ENCODE measurements around the gene EIF2B5. TPM values are rescaled to one million over a fixed set of nuclear protein-coding genes. Genes with fewer than 3 reads are reported as not detected.
"Not testable (repeated sequence)": the region's sequence is repeated elsewhere in the genome, so short reads cannot be mapped to it uniquely, and the experiment has no call there.

The EIF2B5 gene
- total RNA-seq, 1 experiment from 2014 or later: 49.5 TPM

GRCh38 chr3:184155644-184156521 is 20.7 kb downstream of the EIF2B5 start:
- H3K4me3 ChIP-seq: peak overlapping the region; percentile 92
- H3K36me3 ChIP-seq: peaks cover 17% of the 10 kb centered on the region
- no peaks in the 10 kb centered on the region for H3K27me3 ChIP-seq (replicated peaks)
- peak overlapping the region; percentile 63; the same call in 1 of the 2 replicates for H3K27ac ChIP-seq
- H3K9me3 ChIP-seq (replicated peaks): no peaks in the 10 kb centered on the region
- DNase-seq (ENCODE audit: low read depth in 1 of 2, low spot score in 2 of 2): peak in 1 of 2 experiments; percentile 51
- H3K4me1 ChIP-seq (replicated peaks): peaks cover 35% of the 10 kb centered on the region

GRCh38 chr3:184156522-184156955 is 21.4 kb downstream of the EIF2B5 start:
- Histone ChIP-seq H3K36me3 (peaks cover 22% of the 10 kb centered on the region), H3K4me3 (peak overlapping the region; percentile 92), H3K27ac (no peak overlapping the region), H3K27me3 (replicated peaks) (no peaks in the 10 kb centered on the region), H3K4me1 (replicated peaks) (peaks cover 41% of the 10 kb centered on the region), H3K9me3 (replicated peaks) (no peaks in the 10 kb centered on the region)
- peak in 1 of 2 experiments; percentile 37 for DNase-seq (ENCODE audit: low read depth in 1 of 2, low spot score in 2 of 2)

DNA sequence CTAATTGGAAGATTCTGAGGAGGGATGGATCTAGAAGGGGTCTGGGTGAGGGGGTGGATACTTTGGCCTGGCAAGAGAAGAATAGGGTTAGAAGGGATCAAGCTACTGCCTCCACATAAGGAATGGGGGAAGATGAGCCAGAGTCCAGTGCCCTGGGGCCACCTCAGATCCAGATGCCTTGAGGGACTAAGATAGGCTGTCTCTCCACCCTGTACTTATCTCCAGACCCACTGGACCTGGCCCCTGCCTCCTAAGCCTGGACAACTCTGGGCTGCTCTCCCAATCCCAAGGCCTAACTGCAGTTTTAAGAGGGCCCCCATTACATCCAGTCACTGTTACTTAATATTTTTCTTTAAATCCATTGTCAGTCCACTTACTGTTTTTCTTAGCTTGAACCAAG is 22.0 kb downstream of the EIF2B5 start:
- H3K4me3 ChIP-seq: peak overlapping the region; percentile 92

GRCh38 chr3:184158404-184158803 is 23.2 kb downstream of the EIF2B5 start:
- no peaks in the 10 kb centered on the region for H3K9me3 ChIP-seq (replicated peaks)
- no peak for DNase-seq (ENCODE audit: low read depth in 1 of 2, low spot score in 2 of 2)
- no peaks in the 10 kb centered on the region for H3K27me3 ChIP-seq (replicated peaks)
- no peak overlapping the region for H3K27ac ChIP-seq
- H3K36me3 ChIP-seq: peaks cover 39% of the 10 kb centered on the region
- no peak overlapping the region for H3K4me3 ChIP-seq
- peaks cover 45% of the 10 kb centered on the region for H3K4me1 ChIP-seq (replicated peaks)

More for the DNA sequence above, 22.0 kb downstream of the EIF2B5 start:
- no peaks in the 10 kb centered on the region for H3K27me3 ChIP-seq (replicated peaks)
- H3K4me1 ChIP-seq (replicated peaks): peaks cover 45% of the 10 kb centered on the region
- H3K27ac ChIP-seq: no peak overlapping the region
- H3K36me3 ChIP-seq: peaks cover 28% of the 10 kb centered on the region
- no peaks in the 10 kb centered on the region for H3K9me3 ChIP-seq (replicated peaks)
- no peak for DNase-seq (ENCODE audit: low read depth in 1 of 2, low spot score in 2 of 2)

GRCh38 chr3:184160456-184160855 is 25.3 kb downstream of the EIF2B5 start:
- DNase-seq (ENCODE audit: low read depth in 1 of 2, low spot score in 2 of 2): peak in 1 of 2 experiments; percentile 42
- H3K4me3 ChIP-seq: no peak overlapping the region

GRCh38 chr3:184162571-184163070 is 27.5 kb downstream of the EIF2B5 start:
- not testable (repeated sequence) for DNase-seq (ENCODE audit: low read depth in 1 of 2, low spot score in 2 of 2); H3K9me3 ChIP-seq (replicated peaks); H3K27ac ChIP-seq; H3K27me3 ChIP-seq (replicated peaks); H3K4me3 ChIP-seq
- H3K36me3 ChIP-seq: peaks cover 71% of the 10 kb centered on the region
- H3K4me1 ChIP-seq (replicated peaks): peaks cover 23% of the 10 kb centered on the region

More at GRCh38 chr3:184160456-184160855, 25.3 kb downstream of the EIF2B5 start:
- H3K4me1 ChIP-seq (replicated peaks): peaks cover 33% of the 10 kb centered on the region
- H3K27me3 ChIP-seq (replicated peaks): no peaks in the 10 kb centered on the region
- H3K27ac ChIP-seq: peak overlapping the region; percentile 30; the same call in 1 of the 2 replicates
- no peaks in the 10 kb centered on the region for H3K9me3 ChIP-seq (replicated peaks)
- H3K36me3 ChIP-seq: peaks cover 57% of the 10 kb centered on the region

DNA sequence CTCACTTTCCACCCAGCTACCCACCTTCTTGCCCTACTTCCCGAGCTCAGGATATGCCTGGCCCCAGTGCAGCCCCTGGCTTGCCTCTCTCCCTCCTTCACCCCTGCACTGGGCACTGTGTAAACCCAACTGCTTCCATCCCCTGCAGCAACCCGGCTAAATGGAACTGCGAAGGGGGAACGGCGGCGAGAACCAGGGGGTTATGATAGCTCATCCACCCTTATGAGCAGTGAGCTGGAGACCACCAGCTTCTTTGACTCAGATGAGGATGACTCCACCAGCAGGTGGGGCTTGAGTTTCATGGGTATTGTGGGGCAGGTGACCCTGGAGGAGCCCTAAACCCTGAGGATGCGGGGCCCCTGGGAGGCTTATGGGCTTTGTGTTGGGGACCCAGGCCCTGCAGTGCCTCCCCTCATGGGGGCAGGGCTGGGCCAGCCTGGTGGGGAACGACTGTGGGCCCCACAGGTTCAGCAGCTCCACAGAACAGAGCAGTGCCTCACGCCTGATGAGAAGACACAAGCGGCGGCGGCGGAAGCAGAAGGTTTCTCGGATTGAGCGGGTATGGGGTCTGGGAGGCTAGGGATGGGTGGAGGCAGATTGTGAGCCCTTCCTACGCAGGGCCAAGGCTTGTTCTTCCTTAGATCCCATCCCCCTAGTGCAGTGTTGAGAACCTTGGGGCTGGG is 29.6 kb downstream of the EIF2B5 start:
- no peak for DNase-seq (ENCODE audit: low read depth in 1 of 2, low spot score in 2 of 2)
- Histone ChIP-seq H3K4me3 (no peak overlapping the region), H3K4me1 (replicated peaks) (peaks cover 37% of the 10 kb centered on the region), H3K27me3 (replicated peaks) (no peaks in the 10 kb centered on the region), H3K36me3 (peaks cover 80% of the 10 kb centered on the region), H3K9me3 (replicated peaks) (no peaks in the 10 kb centered on the region), H3K27ac (no peak overlapping the region)

DNA sequence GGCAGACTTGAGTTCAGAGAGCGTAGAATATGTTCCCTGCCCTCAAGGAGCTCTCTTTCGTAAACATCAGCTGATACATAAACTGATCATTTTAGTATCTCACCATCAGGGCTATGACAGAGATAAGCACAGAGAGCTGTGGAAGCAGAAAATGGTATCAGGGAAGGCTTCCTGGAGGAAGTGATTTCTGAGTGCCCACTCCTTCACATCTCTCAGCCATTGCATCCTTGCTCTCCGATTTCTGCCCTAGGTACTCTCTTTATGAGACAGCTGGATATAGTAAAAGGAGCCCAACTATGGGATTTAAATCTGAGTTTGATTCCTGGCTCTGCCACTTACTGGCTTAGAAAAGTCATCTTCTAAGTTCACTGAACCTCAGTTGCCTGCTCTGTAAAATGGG is 30.4 kb downstream of the EIF2B5 start:
- H3K27ac ChIP-seq: no peak overlapping the region
- no peak for DNase-seq (ENCODE audit: low read depth in 1 of 2, low spot score in 2 of 2)
- no peak overlapping the region for H3K4me3 ChIP-seq
- H3K4me1 ChIP-seq (replicated peaks): peaks cover 30% of the 10 kb centered on the region
- no peaks in the 10 kb centered on the region for H3K9me3 ChIP-seq (replicated peaks)
- no peaks in the 10 kb centered on the region for H3K27me3 ChIP-seq (replicated peaks)
- H3K36me3 ChIP-seq: peaks cover 88% of the 10 kb centered on the region

DNA sequence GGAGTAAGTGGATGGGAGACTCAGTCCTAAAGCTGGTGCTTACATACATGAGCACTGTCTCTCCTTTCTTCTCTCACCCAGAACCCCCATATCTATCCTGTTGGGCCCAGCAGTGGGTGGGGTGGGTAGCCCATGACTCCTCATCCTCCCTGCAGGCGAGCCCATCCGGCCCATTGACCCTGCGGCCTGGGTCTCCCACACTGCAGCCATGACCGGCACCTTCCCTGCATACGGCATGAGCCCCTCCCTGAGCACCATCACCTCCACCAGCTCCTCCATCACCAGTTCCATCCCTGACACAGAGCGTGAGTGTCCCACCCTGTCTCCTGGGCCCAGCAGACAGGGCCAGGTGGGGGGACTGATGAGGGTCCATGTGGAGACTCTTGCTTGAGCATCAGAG is 31.5 kb downstream of the EIF2B5 start:
- peaks cover 91% of the 10 kb centered on the region for H3K36me3 ChIP-seq

GRCh38 chr3:184167786-184168185 is 32.6 kb downstream of the EIF2B5 start:
- Histone ChIP-seq H3K27ac (no peak overlapping the region), H3K36me3 (peaks cover 88% of the 10 kb centered on the region), H3K4me1 (replicated peaks) (peaks cover 38% of the 10 kb centered on the region)

More for the DNA sequence above, 31.5 kb downstream of the EIF2B5 start:
- H3K27ac ChIP-seq: no peak overlapping the region
- no peaks in the 10 kb centered on the region for H3K27me3 ChIP-seq (replicated peaks)
- no peaks in the 10 kb centered on the region for H3K9me3 ChIP-seq (replicated peaks)
- H3K4me3 ChIP-seq: no peak overlapping the region
- no peak for DNase-seq (ENCODE audit: low read depth in 1 of 2, low spot score in 2 of 2)
- peaks cover 29% of the 10 kb centered on the region for H3K4me1 ChIP-seq (replicated peaks)

GRCh38 chr3:184168363-184169120 is 33.4 kb downstream of the EIF2B5 start:
- Histone ChIP-seq H3K27ac (peak overlapping the region; percentile 34), H3K27me3 (replicated peaks) (no peaks in the 10 kb centered on the region), H3K4me3 (no peak overlapping the region), H3K9me3 (replicated peaks) (no peaks in the 10 kb centered on the region), H3K36me3 (peaks cover 86% of the 10 kb centered on the region), H3K4me1 (replicated peaks) (peaks cover 45% of the 10 kb centered on the region)
- peak; percentile 32 to 64 for DNase-seq (ENCODE audit: low read depth in 1 of 2, low spot score in 2 of 2)

More at GRCh38 chr3:184167786-184168185, 32.6 kb downstream of the EIF2B5 start:
- Histone ChIP-seq H3K9me3 (replicated peaks) (no peaks in the 10 kb centered on the region), H3K4me3 (no peak overlapping the region), H3K27me3 (replicated peaks) (no peaks in the 10 kb centered on the region)
- no peak for DNase-seq (ENCODE audit: low read depth in 1 of 2, low spot score in 2 of 2)

DNA sequence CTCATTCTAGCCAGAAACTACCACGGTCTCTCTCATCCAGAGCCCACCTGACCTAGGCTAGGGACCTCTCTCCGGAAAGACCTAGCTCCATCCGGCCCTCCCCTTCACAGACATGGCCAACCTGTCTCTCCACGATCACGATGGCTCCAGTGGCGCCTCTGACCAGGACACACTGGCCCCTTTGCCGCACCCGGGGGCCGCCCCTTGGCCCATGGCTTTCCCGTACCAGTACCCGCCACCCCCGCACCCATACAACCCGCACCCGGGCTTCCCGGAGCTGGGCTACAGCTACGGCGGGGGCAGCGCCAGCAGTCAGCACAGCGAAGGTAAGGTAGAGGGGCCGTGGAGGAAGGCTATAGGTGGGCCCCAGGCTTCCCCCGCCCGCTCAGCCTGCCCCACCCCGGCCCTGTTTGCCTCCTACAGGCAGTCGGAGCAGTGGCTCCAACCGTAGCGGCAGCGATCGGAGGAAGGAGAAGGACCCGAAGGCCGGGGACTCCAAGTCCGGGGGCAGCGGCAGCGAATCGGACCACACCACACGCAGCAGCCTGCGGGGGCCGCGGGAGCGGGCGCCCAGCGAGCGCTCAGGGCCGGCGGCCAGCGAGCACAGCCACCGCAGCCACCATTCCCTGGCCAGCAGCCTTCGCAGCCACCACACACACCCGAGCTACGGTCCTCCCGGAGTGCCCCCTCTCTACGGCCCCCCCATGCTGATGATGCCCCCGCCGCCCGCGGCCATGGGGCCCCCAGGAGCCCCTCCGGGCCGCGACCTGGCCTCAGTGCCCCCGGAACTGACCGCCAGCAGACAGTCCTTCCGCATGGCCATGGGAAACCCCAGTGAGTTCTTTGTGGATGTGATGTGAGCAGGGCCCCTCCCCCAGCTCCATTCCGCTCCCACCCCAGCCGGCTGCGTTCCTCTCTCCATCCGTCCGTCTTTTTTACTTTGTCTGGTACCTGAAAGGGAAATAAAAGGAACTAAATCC is 35.0 kb downstream of the EIF2B5 start:
- no peak overlapping the region for H3K27ac ChIP-seq
- peaks cover 81% of the 10 kb centered on the region for H3K36me3 ChIP-seq
- no peaks in the 10 kb centered on the region for H3K9me3 ChIP-seq (replicated peaks)
- DNase-seq (ENCODE audit: low read depth in 1 of 2, low spot score in 2 of 2): no peak
- no peak overlapping the region for H3K4me3 ChIP-seq
- H3K27me3 ChIP-seq (replicated peaks): no peaks in the 10 kb centered on the region
- H3K4me1 ChIP-seq (replicated peaks): peaks cover 53% of the 10 kb centered on the region

All from SJSA1 (cell line).